Peyer's patch (tissue), 4 donors: ENCODE measurements around the gene RNU1-2. TPM values are rescaled to one million over a fixed set of nuclear protein-coding genes. Genes with fewer than 3 reads are reported as not detected.

Experiments used
- DNase-seq, 3 donors: peaks; one replicate each; pipeline ENCODE4 v3.0.0-alpha.2; 2017 to 2019
- H3K27ac ChIP-seq, 4 donors: fragments of 200-600 bp; sonication (generic); one replicate each; pipeline ENCODE4 v1.5.1; 2016 to 2019
- H3K27me3 ChIP-seq, 2 donors: fragments of 200-600 bp; sonication (generic); one replicate each; pipeline ENCODE4 v1.5.1; 2019
- H3K36me3 ChIP-seq, 3 donors: fragments of 200-600 bp; sonication (generic); one replicate each; pipeline ENCODE4 v1.5.1; 2016 to 2019
- H3K4me1 ChIP-seq, 4 donors: fragments of 200-600 bp; sonication (generic); one replicate each; pipeline ENCODE4 v1.5.1; 2016 to 2019
- H3K4me3 ChIP-seq, 4 donors: fragments of 200-600 bp; sonication (generic); 1 replicate in 3 of 4; 2 replicates in 1 of 4; pipeline ENCODE4 v1.5.1; 2016 to 2019; ENCODE audit warnings: mild to moderate bottlenecking in 1 of 4
- H3K9me3 ChIP-seq, 4 donors: fragments of 200-600 bp; sonication (generic); one replicate each; pipeline ENCODE4 v1.5.1; 2016 to 2019; ENCODE audit warnings: mild to moderate bottlenecking in 1 of 4
- POLR2A ChIP-seq, 2 donors: fragments of 450-650 bp; IDR thresholded peaks; one replicate each; pipeline ENCODE4 v1.5.1; 2017; ENCODE audit warnings: antibody characterized with exemption in 2 of 2, mild to moderate bottlenecking in 2 of 2, moderate library complexity in 2 of 2
- total RNA-seq, 4 donors: library from RNA; depleted of rRNA; stranded (reverse); fragments of >200 nt; gene quantifications; one replicate each; pipeline ENCODE4 v1.1.0, GENCODE V29; 2016
- TF ChIP-seq, protein P1 (sequence below), 6 experiments: fragments of 450-650 bp in 4 of 6; fragments of 200-600 bp in 2 of 6; sonication (generic) in 1 of 6; IDR thresholded peaks; one replicate each; pipeline ENCODE4 v1.5.1; 2017 to 2019; ENCODE audit warnings: antibody characterized with exemption in 6 of 6, mild to moderate bottlenecking in 3 of 6, moderate library complexity in 1 of 6

RNU1-2 gene
- total RNA-seq, 4 donors from 2014 or later = under 0.01 TPM

DNA sequence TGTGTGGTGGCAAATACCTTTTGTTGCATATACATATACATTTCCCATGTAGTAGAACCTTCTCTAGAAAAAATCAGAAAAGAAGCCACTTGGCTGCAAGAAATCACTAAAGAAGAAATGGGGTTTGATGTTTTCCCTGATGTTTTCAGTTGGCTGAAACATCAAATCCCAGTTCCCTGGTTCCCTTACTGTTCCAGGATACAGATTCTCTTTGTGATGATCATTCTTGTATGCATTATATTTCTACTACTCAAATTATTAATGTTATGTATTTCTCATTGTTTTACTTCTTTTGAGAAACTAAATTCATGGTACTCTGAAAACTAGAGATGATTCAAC is 7.6 kb downstream of the RNU1-2 start:
- peak overlapping the region; percentile 42 to 55 (median 46) for H3K4me3 ChIP-seq
- no peaks in the 10 kb centered on the region for H3K36me3 ChIP-seq
- peaks cover 0 to 10% (median 4%) of the 10 kb centered on the region in 4 donors for H3K4me1 ChIP-seq
- peak overlapping the region; percentile 89 to 95 (median 92) for H3K27ac ChIP-seq
- peaks cover 0 to 13% (median 3%) of the 10 kb centered on the region in 4 donors for H3K9me3 ChIP-seq
- no peak for DNase-seq
- H3K27me3 ChIP-seq = no peaks in the 10 kb centered on the region
- no peak for TF ChIP-seq POLR2A (IDR thresholded peaks at IDR 0.05)
- TF ChIP-seq, protein P1, sequence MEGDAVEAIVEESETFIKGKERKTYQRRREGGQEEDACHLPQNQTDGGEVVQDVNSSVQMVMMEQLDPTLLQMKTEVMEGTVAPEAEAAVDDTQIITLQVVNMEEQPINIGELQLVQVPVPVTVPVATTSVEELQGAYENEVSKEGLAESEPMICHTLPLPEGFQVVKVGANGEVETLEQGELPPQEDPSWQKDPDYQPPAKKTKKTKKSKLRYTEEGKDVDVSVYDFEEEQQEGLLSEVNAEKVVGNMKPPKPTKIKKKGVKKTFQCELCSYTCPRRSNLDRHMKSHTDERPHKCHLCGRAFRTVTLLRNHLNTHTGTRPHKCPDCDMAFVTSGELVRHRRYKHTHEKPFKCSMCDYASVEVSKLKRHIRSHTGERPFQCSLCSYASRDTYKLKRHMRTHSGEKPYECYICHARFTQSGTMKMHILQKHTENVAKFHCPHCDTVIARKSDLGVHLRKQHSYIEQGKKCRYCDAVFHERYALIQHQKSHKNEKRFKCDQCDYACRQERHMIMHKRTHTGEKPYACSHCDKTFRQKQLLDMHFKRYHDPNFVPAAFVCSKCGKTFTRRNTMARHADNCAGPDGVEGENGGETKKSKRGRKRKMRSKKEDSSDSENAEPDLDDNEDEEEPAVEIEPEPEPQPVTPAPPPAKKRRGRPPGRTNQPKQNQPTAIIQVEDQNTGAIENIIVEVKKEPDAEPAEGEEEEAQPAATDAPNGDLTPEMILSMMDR (IDR thresholded peaks at IDR 0.05) = no peak

DNA sequence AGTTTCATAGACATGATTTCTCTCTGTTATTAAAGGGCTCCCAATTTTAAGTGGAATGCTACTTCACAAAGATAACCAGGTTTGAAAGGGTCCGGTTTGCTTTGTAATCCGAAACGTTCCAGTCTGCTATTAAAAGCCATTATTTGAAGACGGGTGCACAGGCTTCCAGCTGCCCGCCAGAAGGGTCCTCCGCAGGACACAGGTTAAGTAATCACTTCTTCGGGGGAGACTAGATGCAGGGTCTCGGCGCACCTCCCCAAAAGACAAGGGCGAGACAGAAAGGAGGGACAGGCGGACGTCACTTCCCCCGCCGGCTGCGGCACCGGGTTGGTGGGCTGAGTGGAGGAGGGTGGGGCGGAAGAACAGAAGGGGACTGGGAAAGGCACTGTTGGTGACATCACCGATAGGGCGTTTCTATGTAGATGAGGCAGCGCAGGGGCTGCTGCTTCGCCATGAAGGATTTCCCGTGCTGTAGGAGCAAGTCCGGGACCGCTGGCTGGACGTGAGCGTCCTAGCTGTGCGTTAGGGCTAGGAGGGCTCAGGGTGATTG is 8.9 kb downstream of the RNU1-2 start:
- Histone ChIP-seq H3K36me3 (no peaks in the 10 kb centered on the region), H3K4me1 (peaks cover 0 to 10% (median 4%) of the 10 kb centered on the region in 4 donors), H3K4me3 (peak overlapping the region; percentile 42 to 55 (median 46)), H3K9me3 (peaks cover 0 to 13% (median 3%) of the 10 kb centered on the region in 4 donors), H3K27ac (peak overlapping the region; percentile 89 to 95 (median 92)), H3K27me3 (no peaks in the 10 kb centered on the region)
- peak; percentile 99 to 100 (median 99) for DNase-seq
- TF ChIP-seq POLR2A (IDR thresholded peaks at IDR 0.05) = no peak
- TF ChIP-seq, protein P1 (IDR thresholded peaks at IDR 0.05) = no peak

GRCh38 chr1:16905110-16905867 is 9.5 kb downstream of the RNU1-2 start:
- Histone ChIP-seq H3K4me3 (peak overlapping the region; percentile 42 to 55 (median 46)), H3K4me1 (peaks cover 0 to 10% (median 4%) of the 10 kb centered on the region in 4 donors), H3K27ac (peak overlapping the region; percentile 89 to 95 (median 92)), H3K36me3 (no peaks in the 10 kb centered on the region), H3K27me3 (no peaks in the 10 kb centered on the region), H3K9me3 (peaks cover 0 to 13% (median 3%) of the 10 kb centered on the region in 4 donors)
- TF ChIP-seq, protein P1 (IDR thresholded peaks at IDR 0.05) = peak in 1 of 6 experiments; percentile 3
- TF ChIP-seq POLR2A (IDR thresholded peaks at IDR 0.05) = peak; percentile 99 to 100
- DNase-seq = peak in 1 of 3 donors; percentile 60

DNA sequence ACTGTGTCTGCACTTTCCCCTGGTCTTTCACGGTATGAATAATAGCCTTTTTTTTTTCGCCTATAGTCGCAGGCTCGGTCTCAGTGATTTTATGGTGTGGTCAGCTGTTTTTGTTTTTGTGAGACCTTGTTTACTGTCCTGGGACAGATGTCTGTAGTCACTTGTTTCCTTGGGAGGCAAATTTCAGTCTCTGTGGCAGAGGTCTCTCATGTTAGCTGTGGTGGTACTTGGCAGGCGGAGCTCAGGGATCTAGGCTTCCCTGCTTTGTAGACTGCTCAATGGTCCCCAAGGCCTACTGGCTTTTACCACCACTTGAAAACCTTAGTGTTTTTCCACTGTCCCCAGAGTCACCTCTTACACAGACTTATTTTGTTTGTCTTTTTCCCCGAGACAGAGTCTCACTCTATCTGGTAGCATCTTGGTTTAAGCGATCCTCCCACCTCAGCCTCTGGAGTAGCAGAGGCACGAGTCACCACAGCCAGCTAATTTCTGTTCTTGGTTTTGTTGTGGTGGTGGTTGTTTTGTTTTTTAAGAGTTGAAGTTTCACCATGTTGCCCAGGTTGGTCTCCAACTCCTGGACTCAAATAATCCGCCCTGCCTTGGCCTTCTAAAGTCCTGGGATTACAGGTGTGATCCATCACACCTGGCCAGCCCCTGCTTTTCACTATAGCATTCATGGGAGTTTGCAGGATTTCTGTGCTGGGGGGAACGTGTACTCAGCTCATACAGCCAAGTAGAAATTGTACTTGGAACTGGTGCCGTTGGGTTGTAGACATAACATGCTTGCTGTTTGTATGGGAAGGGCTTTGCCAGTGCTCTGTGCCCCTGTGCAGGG is 10.3 kb downstream of the RNU1-2 start:
- DNase-seq = peak in 1 of 3 donors; percentile 46
- H3K27me3 ChIP-seq = no peaks in the 10 kb centered on the region
- H3K4me3 ChIP-seq = no peak overlapping the region
- peak overlapping the region; percentile 89 to 95 (median 92) for H3K27ac ChIP-seq
- H3K4me1 ChIP-seq = peaks cover 0 to 10% (median 3%) of the 10 kb centered on the region in 4 donors
- no peaks in the 10 kb centered on the region for H3K36me3 ChIP-seq
- peaks cover 0 to 13% (median 3%) of the 10 kb centered on the region in 4 donors for H3K9me3 ChIP-seq
- TF ChIP-seq, protein P1 (IDR thresholded peaks at IDR 0.05) = no peak
- no peak for TF ChIP-seq POLR2A (IDR thresholded peaks at IDR 0.05)

GRCh38 chr1:16906873-16907272 is 11.1 kb downstream of the RNU1-2 start:
- Histone ChIP-seq H3K27me3 (no peaks in the 10 kb centered on the region), H3K27ac (no peak overlapping the region), H3K4me1 (peaks cover 0 to 10% (median under 1%) of the 10 kb centered on the region in 4 donors), H3K9me3 (peaks cover 0 to 13% (median 3%) of the 10 kb centered on the region in 4 donors), H3K36me3 (no peaks in the 10 kb centered on the region), H3K4me3 (no peak overlapping the region)
- TF ChIP-seq, protein P1 (IDR thresholded peaks at IDR 0.05) = no peak
- DNase-seq = no peak
